B cell (primary cell): Measurements from ENCODE around the gene ADGRD1. TPM values are rescaled to one million over a fixed set of nuclear protein-coding genes. Genes with fewer than 3 reads are reported as not detected.

Experiments used
- ATAC-seq: fragments of 200-7000 bp; cut with Tn5 transposase; one replicate; pipeline ENCODE4 v1.10.0; 2021; ENCODE audit warnings: low read depth, mild to moderate bottlenecking, moderate number of reproducible peaks, moderate library complexity
- CTCF ChIA-PET: fragments of 350-600 bp; sonication (Branson Sonifier 250); formaldehyde crosslinking; loops from one replicate; lab custom pipeline; 2021; ENCODE audit warnings: antibody characterized with exemption, inconsistent platforms; lab: Charles Lee
- POLR2A ChIA-PET: fragments of 350-600 bp; sonication (Branson Sonifier 250); formaldehyde crosslinking; loops from one replicate; lab custom pipeline; 2021; ENCODE audit warnings: antibody characterized with exemption; lab: Charles Lee
- DNase-seq: peaks from one replicate; pipeline ENCODE4 v3.0.0; 2013
- H2AFZ ChIP-seq: 2 replicates; pipeline ENCODE4 v1.6.1; 2012; ENCODE audit warnings: mild to moderate bottlenecking, low read depth, low read length; ENCODE audit not compliant: insufficient read depth, poor library complexity, severe bottlenecking
- H3K27ac ChIP-seq, 2 donors: 1 replicate in 1 of 2; 2 replicates in 1 of 2; pipeline ENCODE4 v1.5.1; 2012 to 2013; ENCODE audit warnings: low read length in 2 of 2, mild to moderate bottlenecking in 2 of 2, moderate library complexity in 1 of 2
- H3K27me3 ChIP-seq, 4 experiments: fragments of 200-600 bp in 1 of 4; sonication (generic) in 1 of 4; replicated peaks in 1 of 4; 1 replicate in 2 of 4; 2 replicates in 2 of 4; pipeline versions ENCODE4 v1.6.1 to v1.7.0; 2013 to 2016; ENCODE audit warnings: low read length in 3 of 4, mild to moderate bottlenecking in 2 of 4, mixed read lengths in 1 of 4, moderate library complexity in 1 of 4; ENCODE audit not compliant: insufficient read depth in 4 of 4, control insufficient read depth in 3 of 4; ENCODE audit errors: control extremely low read depth in 1 of 4
- H3K36me3 ChIP-seq, 2 experiments: replicated peaks in 1 of 2; 1 replicate in 1 of 2; 2 replicates in 1 of 2; pipeline versions ENCODE4 v1.6.1 to v1.7.1; 2013; ENCODE audit warnings: low read length in 1 of 2; ENCODE audit not compliant: insufficient read depth in 2 of 2, control insufficient read depth in 1 of 2; ENCODE audit errors: control extremely low read depth in 1 of 2, extremely low read depth in 1 of 2
- H3K4me1 ChIP-seq, 2 donors: fragments of 200-600 bp in 1 of 2; sonication (generic) in 1 of 2; 1 replicate in 1 of 2; 2 replicates in 1 of 2; pipeline versions ENCODE4 v1.5.1 to v1.6.1; 2013 to 2017; ENCODE audit warnings: low read length in 2 of 2; ENCODE audit not compliant: control insufficient read depth in 2 of 2, insufficient read depth in 2 of 2
- H3K4me2 ChIP-seq: replicated peaks from 2 replicates; pipeline ENCODE3; 2012; ENCODE audit warnings: mild to moderate bottlenecking, low read depth, low read length; ENCODE audit not compliant: poor library complexity, severe bottlenecking
- H3K4me3 ChIP-seq, 5 experiments: fragments of 200-600 bp in 1 of 5; sonication (generic) in 1 of 5; 1 replicate in 3 of 5; 2 replicates in 2 of 5; pipeline versions ENCODE4 v1.5.1 to v1.7.0; 2011 to 2016; ENCODE audit warnings: low read length in 4 of 5, mild to moderate bottlenecking in 4 of 5, low read depth in 2 of 5, control low read depth in 1 of 5, moderate library complexity in 1 of 5; ENCODE audit not compliant: insufficient read depth in 1 of 5; ENCODE audit errors: control extremely low read depth in 1 of 5, extremely low read depth in 1 of 5
- H3K79me2 ChIP-seq: fragments of 200-600 bp; sonication (generic); one replicate; pipeline ENCODE4 v1.6.0; 2016; ENCODE audit warnings: low read length; ENCODE audit not compliant: control insufficient read depth, insufficient read depth
- H3K9ac ChIP-seq: fragments of 200-600 bp; sonication (generic); 2 replicates; pipeline ENCODE4 v1.6.1; 2017; ENCODE audit warnings: mild to moderate bottlenecking, low read length, moderate library complexity
- H3K9me3 ChIP-seq, 3 donors: one replicate each; pipeline versions ENCODE4 v1.6.1 to v1.7.1; 2013; ENCODE audit warnings: low read length in 2 of 3; ENCODE audit not compliant: control insufficient read depth in 2 of 3, insufficient read depth in 1 of 3; ENCODE audit errors: control extremely low read depth in 1 of 3
- H4K20me1 ChIP-seq: 2 replicates; pipeline ENCODE4 v1.6.0; 2012; ENCODE audit warnings: mild to moderate bottlenecking, low read length; ENCODE audit not compliant: insufficient read depth, control insufficient read depth, poor library complexity, severe bottlenecking
- H3K27ac Mint-ChIP-seq: one replicate; pipeline ENCODE4 v1.8.0; 2021; ENCODE audit warnings: mixed read lengths
- H3K27me3 Mint-ChIP-seq: one replicate; pipeline ENCODE4 v1.8.0; 2021; ENCODE audit warnings: mixed read lengths
- H3K4me1 Mint-ChIP-seq: one replicate; pipeline ENCODE4 v1.8.0; 2021; ENCODE audit warnings: mixed read lengths
- H3K4me3 Mint-ChIP-seq: one replicate; pipeline ENCODE4 v1.8.0; 2021; ENCODE audit warnings: mixed read lengths
- H3K9me3 Mint-ChIP-seq: one replicate; pipeline ENCODE4 v1.8.0; 2022; ENCODE audit warnings: mixed read lengths; ENCODE audit not compliant: insufficient read depth
- CTCF ChIP-seq: fragments of 200-600 bp; IDR thresholded peaks from one replicate; pipeline ENCODE4 v1.8.0; 2022; ENCODE audit warnings: antibody characterized with exemption, mild to moderate bottlenecking
- EZH2 ChIP-seq: IDR thresholded peaks from 2 replicates; pipeline ENCODE4 v1.6.1; 2012; ENCODE audit warnings: borderline replicate concordance, low read depth, mild to moderate bottlenecking, moderate library complexity, low read length; ENCODE audit not compliant: insufficient read depth, poor library complexity, severe bottlenecking
- WGBS: methylation state at CpG from one replicate; pipeline ENCODE4 v1.1.5; 2013; ENCODE audit warnings: missing lambda C conversion rate; ENCODE audit not compliant: insufficient coverage; 5-methylcytosine and 5-hydroxymethylcytosine counted together
- intact Hi-C: fragments of 100-400 bp; cut with micrococcal nuclease; formaldehyde crosslinking; loops from one replicate; pipeline ENCODE4 v1.10.0; 2022
- polyA plus RNA-seq: library from polyadenylated mRNA; depleted of rRNA; stranded (reverse); fragments of >200 nt; gene quantifications from 2 replicates; pipeline ENCODE4 v1.2.3, GENCODE V29; 2012
- total RNA-seq, 2 donors: library from RNA; stranded (reverse); fragments of 120-200 nt in 1 of 2; gene quantifications; 1 replicate in 1 of 2; 2 replicates in 1 of 2; pipeline versions ENCODE4 v1.2.3 to v1.2.4, GENCODE V29; 2013 to 2022

The ADGRD1 gene
- total and polyA plus RNA-seq, 2 donors (not counting 1 experiment from before 2014, with no cell fraction given): 1.1 to 2.2 TPM

- Histone ChIP-seq H3K4me1 (peaks cover 0 to 3% of the 10 kb centered on the region in 2 donors), H3K36me3 (no peaks in the 10 kb centered on the region), H3K27me3 (peaks cover 0 to 7% (median 0%) of the 10 kb centered on the region in 4 experiments), H4K20me1 (no peaks in the 10 kb centered on the region), H2AFZ (no peak overlapping the region), H3K79me2 (no peaks in the 10 kb centered on the region), H3K9ac (no peak overlapping the region), H3K4me2 (no peak overlapping the region), H3K4me3 (no peak overlapping the region), H3K9me3 (peaks cover 0 to 3% (median 0%) of the 10 kb centered on the region in 3 donors), H3K27ac (no peak overlapping the region)
- intact Hi-C loops: no loop called here
- Mint-ChIP-seq H3K27ac (no peak overlapping the region), H3K4me1 (no peaks in the 10 kb centered on the region), H3K9me3 (no peaks in the 10 kb centered on the region), H3K4me3 (no peak overlapping the region), H3K27me3 (no peaks in the 10 kb centered on the region)
- WGBS: 79% methylated on average over 16 of the region's 19 CpGs
- DNase-seq: no peak
- CTCF ChIA-PET: interaction anchor here (1.0 to 7.6 kb wide), 13 partner anchors 10 to 697 kb away, joined by 3 to 102 read pairs (median 8); no protein-coding TSS in a partner anchor
- TF ChIP-seq EZH2: no peak
- TF ChIP-seq CTCF: no peak
- no peak for ATAC-seq
- POLR2A ChIA-PET: no interaction called here
These were observed 179.6 kb downstream of the ADGRD1 start for GRCh38 chr12:131133015-131133905.

- Mint-ChIP-seq H3K4me1 (no peaks in the 10 kb centered on the region), H3K9me3 (no peaks in the 10 kb centered on the region), H3K27me3 (no peaks in the 10 kb centered on the region), H3K27ac (no peak overlapping the region), H3K4me3 (no peak overlapping the region)
- ChIA-PET POLR2A (no interaction called here), CTCF (interaction anchor here (0.7 to 7.6 kb wide), 4 partner anchors 10 to 309 kb away, joined by 3 to 102 read pairs (median 11); no protein-coding TSS in a partner anchor)
- 93% methylated on average over 5 of the region's 5 CpGs for WGBS
- Histone ChIP-seq H3K4me3 (no peak overlapping the region), H3K4me1 (peaks cover 0 to 3% of the 10 kb centered on the region in 2 donors), H3K36me3 (no peaks in the 10 kb centered on the region), H3K27ac (no peak overlapping the region), H3K9ac (no peak overlapping the region), H3K27me3 (peaks cover 0 to 7% (median 0%) of the 10 kb centered on the region in 4 experiments), H4K20me1 (no peaks in the 10 kb centered on the region), H3K9me3 (no peaks in the 10 kb centered on the region), H2AFZ (no peak overlapping the region), H3K79me2 (no peaks in the 10 kb centered on the region), H3K4me2 (no peak overlapping the region)
- DNase-seq (no peak), ATAC-seq (no peak)
- TF ChIP-seq EZH2 (no peak), CTCF (no peak)
- intact Hi-C loops: no loop called here
These were observed 180.3 kb downstream of the ADGRD1 start for GRCh38 chr12:131133994-131134393.
